ENCODE results near the gene SPTLC1. TPM values are rescaled to one million over a fixed set of nuclear protein-coding genes. Genes with fewer than 3 reads are reported as not detected.
A peak's percentile ranks its signal among the peaks of the same experiment; 100 is the strongest.

SPTLC1 gene
- total and polyA plus RNA-seq, 2 experiments from 2014 or later = 54.8 to 100 TPM

- TF ChIP-seq ETS1 (IDR thresholded peaks at IDR 0.05) (no peak), EZH2 (IDR thresholded peaks at IDR 0.05; ENCODE audit: low read depth, unreplicated experiment) (no peak), NANOG (IDR thresholded peaks at IDR 0.05; ENCODE audit: borderline replicate concordance) (no peak), STAT1 (IDR thresholded peaks at IDR 0.05; ENCODE audit: unreplicated experiment) (no peak), ZNF114 (CRISPR knock-in tag; IDR thresholded peaks at IDR 0.05) (no peak)
Observed at GRCh38 chr9:92048924-92049625, 66.1 kb downstream of the SPTLC1 start (continued).

- Histone ChIP-seq H3K9me2 (ENCODE audit: insufficient read depth) (no peaks in the 10 kb centered on the region), H4K20me1 (replicated peaks; ENCODE audit: insufficient read depth) (no peaks in the 10 kb centered on the region), H3K79me2 (replicated peaks; ENCODE audit: insufficient read depth) (peaks cover 12% of the 10 kb centered on the region), H2AFZ (no peak overlapping the region), H3K4me1 (ENCODE audit: insufficient read depth) (peaks cover 32% of the 10 kb centered on the region), H3K4me2 (no peak overlapping the region; the same call in 1 of the 2 replicates), H3K27me3 (ENCODE audit: insufficient read depth) (no peaks in the 10 kb centered on the region), H3K36me3 (ENCODE audit: insufficient read depth) (peaks cover 38% of the 10 kb centered on the region; the same call in 1 of the 2 replicates), H3K4me3 (no peak overlapping the region), H3K27ac (ENCODE audit: low read depth) (no peak overlapping the region), H3F3A (replicated peaks; ENCODE audit: low read depth) (no peaks in the 10 kb centered on the region)
- DNase-seq (ENCODE audit: low spot score) (no peak), ATAC-seq (no peak)
- no peak overlapping the region for H3K4me3 Mint-ChIP-seq
- peaks cover 67% of the 10 kb centered on the region for H3K36me3 Mint-ChIP-seq (ENCODE audit: low read depth)
- TF ChIP-seq REST (IDR thresholded peaks at IDR 0.05; ENCODE audit: unreplicated experiment) (no peak), CREB1 (CRISPR knock-in tag; IDR thresholded peaks at IDR 0.05; ENCODE audit: low read depth) (no peak), ZNF114 (CRISPR knock-in tag; IDR thresholded peaks at IDR 0.05) (no peak), NANOG (IDR thresholded peaks at IDR 0.05; ENCODE audit: borderline replicate concordance) (no peak)
- 0 out of 2 replicates have a peak overlapping the region, but pooled peaks have one; percentile 10 for H3K27ac Mint-ChIP-seq
- peaks cover 9% of the 10 kb centered on the region for H3K9me3 Mint-ChIP-seq
- no peaks in the 10 kb centered on the region for H3K27me3 Mint-ChIP-seq (ENCODE audit: insufficient read depth, low read depth, poor library complexity)
- peaks cover 31% of the 10 kb centered on the region for H3K4me1 Mint-ChIP-seq
Observed at GRCh38 chr9:92047500-92047899, 67.7 kb downstream of the SPTLC1 start.

- Histone ChIP-seq H2AFZ (no peak overlapping the region), H3K79me2 (replicated peaks; ENCODE audit: insufficient read depth) (peaks cover 12% of the 10 kb centered on the region), H3K27ac (ENCODE audit: low read depth) (no peak overlapping the region), H3K4me2 (no peak overlapping the region), H3K27me3 (ENCODE audit: insufficient read depth) (no peaks in the 10 kb centered on the region), H3K4me3 (no peak overlapping the region), H3K9me2 (ENCODE audit: insufficient read depth) (no peaks in the 10 kb centered on the region), H3K4me1 (ENCODE audit: insufficient read depth) (peaks cover 32% of the 10 kb centered on the region), H3K36me3 (ENCODE audit: insufficient read depth) (peaks cover 46% of the 10 kb centered on the region), H4K20me1 (replicated peaks; ENCODE audit: insufficient read depth) (no peaks in the 10 kb centered on the region; the same call in 1 of the 2 replicates), H3F3A (replicated peaks; ENCODE audit: low read depth) (no peaks in the 10 kb centered on the region)
- no peak for ATAC-seq
- H3K27me3 Mint-ChIP-seq (ENCODE audit: insufficient read depth, low read depth, poor library complexity) = no peaks in the 10 kb centered on the region
- peaks cover 15% of the 10 kb centered on the region for H3K9me3 Mint-ChIP-seq
- H3K36me3 Mint-ChIP-seq (ENCODE audit: low read depth) = peaks cover 68% of the 10 kb centered on the region
- peaks cover 31% of the 10 kb centered on the region for H3K4me1 Mint-ChIP-seq
- H3K4me3 Mint-ChIP-seq = no peak overlapping the region
- no peak for TF ChIP-seq CREB1 (CRISPR knock-in tag; IDR thresholded peaks at IDR 0.05; ENCODE audit: low read depth)
- no peak for TF ChIP-seq EZH2 (IDR thresholded peaks at IDR 0.05; ENCODE audit: low read depth, unreplicated experiment)
- H3K27ac Mint-ChIP-seq = no peak overlapping the region
- DNase-seq (ENCODE audit: low spot score) = no peak
Observed at GRCh38 chr9:92046676-92047075, 68.5 kb downstream of the SPTLC1 start.
